ENCODE results near the gene MDGA2. TPM values are rescaled to one million over a fixed set of nuclear protein-coding genes. Genes with fewer than 3 reads are reported as not detected.

MDGA2 gene
- total and polyA plus RNA-seq, 9 of the 15 experiments (the other 6 are each of a cell fraction or from before 2014, with no cell fraction given) = 0.01 to 0.18 (median 0.03) TPM; not detected in 5

GRCh38 chr14:47619392-47619791 is 56.0 kb downstream of the MDGA2 start:
- intact Hi-C loops (cut with micrococcal nuclease) (no loop called here), in situ Hi-C loops (cut with MboI) (no loop called here)
- H3K4me2 ChIP-seq (ENCODE audit: insufficient read depth, low read length) = no peak overlapping the region
- H3K9ac ChIP-seq (ENCODE audit: insufficient read depth in 1 of 2, low read depth in 2 of 2, low read length in 2 of 2) = no peak overlapping the region
- BruUV-seq (replicated peaks) = no TSS peak
- H3K27me3 ChIP-seq (ENCODE audit: control insufficient read depth in 2 of 2, insufficient read depth in 2 of 2, low read length in 2 of 2) = no peaks in the 10 kb centered on the region
- no peaks in the 10 kb centered on the region for H3K79me2 ChIP-seq (ENCODE audit: control insufficient read depth, insufficient read depth, low read length)
- no peak overlapping the region for H3K27ac ChIP-seq (ENCODE audit: extremely low read depth, low read depth, low read length)
- DNase-seq (ENCODE audit: extremely low read depth in 1 of 4, low spot score in 3 of 4) (no peak), ATAC-seq (no peak), FAIRE-seq (no peak)
- no peaks in the 10 kb centered on the region for H3K36me3 ChIP-seq (ENCODE audit: control insufficient read depth, insufficient read depth, low read length)
- H3K4me3 ChIP-seq = no peak overlapping the region
- POLR2A ChIA-PET = no interaction called here
- H4K20me1 ChIP-seq (replicated peaks; ENCODE audit: control insufficient read depth, insufficient read depth, low read length) = no peaks in the 10 kb centered on the region
- no peak overlapping the region for H2AFZ ChIP-seq (ENCODE audit: low read depth, low read length)
- CTCF ChIA-PET (ENCODE audit: low intra/inter-chr PET ratio) = no interaction called here
- no peaks in the 10 kb centered on the region for H3K9me1 ChIP-seq (ENCODE audit: control insufficient read depth, insufficient read depth, low read length)
- no peaks in the 10 kb centered on the region for H3K4me1 ChIP-seq (replicated peaks in 1 of 2; ENCODE audit: control insufficient read depth in 2 of 2, insufficient read depth in 2 of 2, low read length in 2 of 2)
- no peaks in the 10 kb centered on the region for H3K9me3 ChIP-seq (replicated peaks; ENCODE audit: control insufficient read depth, insufficient read depth, low read depth, low read length)
- WGBS (ENCODE audit: insufficient coverage, low coverage, missing lambda C conversion rate) = 0% methylated on average over 3 of the region's 3 CpGs
- TF ChIP-seq NCOR1 (IDR thresholded peaks at IDR 0.05) (no peak), NFATC3 (IDR thresholded peaks at IDR 0.05) (no peak), ZNF140 (CRISPR knock-in tag; IDR thresholded peaks at IDR 0.05) (no peak), THRA (IDR thresholded peaks at IDR 0.05) (no peak), RBM22 (IDR thresholded peaks at IDR 0.05; ENCODE audit: low read depth, low read length, poor library complexity, severe bottlenecking) (no peak), CUX1 (CRISPR knock-in tag; IDR thresholded peaks at IDR 0.05) (no peak), ZNF780A (CRISPR knock-in tag; IDR thresholded peaks at IDR 0.05) (no peak)
- TF ChIP-seq, protein P1, sequence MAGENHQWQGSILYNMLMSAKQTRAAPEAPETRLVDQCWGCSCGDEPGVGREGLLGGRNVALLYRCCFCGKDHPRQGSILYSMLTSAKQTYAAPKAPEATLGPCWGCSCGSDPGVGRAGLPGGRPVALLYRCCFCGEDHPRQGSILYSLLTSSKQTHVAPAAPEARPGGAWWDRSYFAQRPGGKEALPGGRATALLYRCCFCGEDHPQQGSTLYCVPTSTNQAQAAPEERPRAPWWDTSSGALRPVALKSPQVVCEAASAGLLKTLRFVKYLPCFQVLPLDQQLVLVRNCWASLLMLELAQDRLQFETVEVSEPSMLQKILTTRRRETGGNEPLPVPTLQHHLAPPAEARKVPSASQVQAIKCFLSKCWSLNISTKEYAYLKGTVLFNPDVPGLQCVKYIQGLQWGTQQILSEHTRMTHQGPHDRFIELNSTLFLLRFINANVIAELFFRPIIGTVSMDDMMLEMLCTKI (IDR thresholded peaks at IDR 0.05; ENCODE audit: partially characterized antibody) = no peak

All from K562 (cell line).